ENCODE results near the gene HDDC2. TPM values are rescaled to one million over a fixed set of nuclear protein-coding genes. Genes with fewer than 3 reads are reported as not detected.

The HDDC2 gene
- total RNA-seq, 1 donor from 2014 or later = 83.1 TPM

GRCh38 chr6:125236536-125237327 is 65.0 kb downstream of the HDDC2 start:
- DNase-seq (ENCODE audit: low spot score) = no peak

- DNase-seq (ENCODE audit: low spot score) = no peak
Observed at GRCh38 chr6:125233202-125233601, 68.6 kb downstream of the HDDC2 start.

GRCh38 chr6:125232466-125232865 is 69.3 kb downstream of the HDDC2 start:
- no peak for DNase-seq (ENCODE audit: low spot score)

GRCh38 chr6:125231574-125232343 is 70.0 kb downstream of the HDDC2 start:
- DNase-seq (ENCODE audit: low spot score) = no peak

- no peak for DNase-seq (ENCODE audit: low spot score)
Observed at GRCh38 chr6:125231133-125231532, 70.6 kb downstream of the HDDC2 start.

- DNase-seq (ENCODE audit: low spot score) = no peak
Observed at GRCh38 chr6:125230674-125231073, 71.1 kb downstream of the HDDC2 start.

GRCh38 chr6:125228981-125229479 is 72.7 kb downstream of the HDDC2 start:
- DNase-seq (ENCODE audit: low spot score) = no peak

GRCh38 chr6:125227244-125227643 is 74.5 kb downstream of the HDDC2 start:
- DNase-seq (ENCODE audit: low spot score) = no peak

Other genes with a start within 250 kb of the HDDC2 start
- 54.8 TPM for gene TPD52L1, start 148.2 kb downstream of the HDDC2 start, total RNA-seq

Data from ureter (tissue), 1 donor.